ENCODE data around the gene SPAG16.

DNA sequence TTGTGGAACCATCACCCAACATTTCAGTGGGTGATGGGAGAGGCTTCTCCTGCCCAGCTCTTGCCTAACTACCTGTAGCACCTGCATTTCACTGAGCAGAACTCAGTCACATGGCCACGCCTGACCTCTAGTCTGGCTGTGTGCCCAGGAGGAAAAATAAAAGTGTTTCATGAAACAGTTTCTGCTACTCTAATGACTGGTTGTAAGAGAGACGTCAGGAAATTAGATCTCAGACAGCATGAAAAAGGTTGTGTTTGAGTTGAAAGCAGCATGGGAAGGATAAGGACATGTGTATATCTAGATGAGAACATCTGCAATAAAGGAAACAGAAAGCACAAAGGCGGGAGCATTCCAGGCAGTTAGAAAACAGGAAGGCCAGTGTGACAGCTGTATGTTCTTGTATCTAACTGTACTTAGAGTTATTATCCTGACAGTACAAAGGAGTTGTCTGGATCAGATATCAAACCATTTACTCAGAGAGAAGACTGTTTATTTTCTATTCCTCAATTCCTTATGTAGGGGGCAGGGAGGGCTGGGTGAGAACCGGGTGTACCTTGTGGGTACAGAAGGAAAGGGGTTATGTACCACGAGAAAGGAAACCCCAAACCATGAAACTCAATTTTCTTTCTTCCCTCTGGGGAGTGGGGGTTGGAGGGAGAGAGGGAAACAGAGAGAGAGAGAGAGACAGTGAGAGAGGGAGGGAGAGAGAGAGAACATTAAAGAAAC is 819.2 kb downstream of the SPAG16 start:
- TF ChIP-seq CTCF (IDR thresholded peaks at IDR 0.05) (no peak), POLR2A (IDR thresholded peaks at IDR 0.05) (no peak)
